K562 (cell line): ENCODE results near the gene TRAPPC12. TPM values are rescaled to one million over a fixed set of nuclear protein-coding genes. Genes with fewer than 3 reads are reported as not detected.

Source experiments
- ATAC-seq: fragments of 200-7000 bp; cut with Tn5 transposase; 3 replicates; pipeline ENCODE4 v1.9.1; 2020; ENCODE audit warnings: moderate library complexity
- BruUV-seq: library from RNA; stranded (reverse); fragments of 400-500 nt; replicated peaks from 2 replicates; lab custom pipeline; 2021; lab: Mats Ljungman, UMichigan
- CTCF ChIA-PET: fragments of 300-600 bp; formaldehyde crosslinking; extraction: SDS; loops from one replicate; lab custom pipeline; 2021; ENCODE audit warnings: low intra/inter-chr PET ratio; lab: Yijun Ruan, JAX
- POLR2A ChIA-PET: fragments of 300-600, 350-650 bp; sonication (Branson Sonifier 250); formaldehyde crosslinking; extraction: SDS; loops from one replicate; lab custom pipeline; 2021; ENCODE audit warnings: antibody characterized with exemption, inconsistent platforms; lab: Yijun Ruan, JAX
- DNase-seq, 4 experiments: peaks; one replicate each; pipeline versions ENCODE4 v3.0.0 to v3.0.0-alpha.2; 2011 to 2018; ENCODE audit warnings: low spot score in 3 of 4, mixed read lengths in 3 of 4; ENCODE audit errors: extremely low read depth in 1 of 4
- FAIRE-seq: peaks from 2 replicates; lab custom pipeline; 2011; peaks lifted over from hg19 to GRCh38; lab: Jason Lieb, UNC
- H2AFZ ChIP-seq: 2 replicates; pipeline ENCODE4 v1.6.0; 2011; ENCODE audit warnings: low read depth, low read length, control low read depth, inconsistent platforms
- H3K27ac ChIP-seq: fragments of 200-600 bp; 3 replicates; pipeline ENCODE4 v1.8.0; 2011; ENCODE audit warnings: low read depth, mild to moderate bottlenecking, control low read depth, inconsistent platforms, low read length, moderate library complexity, mixed read lengths; ENCODE audit errors: extremely low read depth
- H3K27me3 ChIP-seq, 2 experiments: fragments of 300-600 bp in 1 of 2; 2 replicates in 1 of 2; 3 replicates in 1 of 2; pipeline versions ENCODE4 v1.6.0 to v1.8.0; 2011; ENCODE audit warnings: inconsistent platforms in 2 of 2, low read length in 2 of 2, mild to moderate bottlenecking in 1 of 2, mixed read lengths in 1 of 2, moderate library complexity in 1 of 2; ENCODE audit not compliant: control insufficient read depth in 2 of 2, insufficient read depth in 2 of 2
- H3K36me3 ChIP-seq: fragments of 300-600 bp; 3 replicates; pipeline ENCODE4 v1.8.0; 2011; ENCODE audit warnings: mild to moderate bottlenecking, low read length, inconsistent platforms; ENCODE audit not compliant: control insufficient read depth, insufficient read depth
- H3K4me1 ChIP-seq, 2 experiments: fragments of 200-600 bp in 1 of 2; replicated peaks in 1 of 2; 2 replicates in 1 of 2; 3 replicates in 1 of 2; pipeline versions ENCODE4 v1.5.1 to v1.8.0; 2011; ENCODE audit warnings: inconsistent platforms in 2 of 2, low read length in 2 of 2, mild to moderate bottlenecking in 1 of 2, mixed read lengths in 1 of 2, moderate library complexity in 1 of 2; ENCODE audit not compliant: control insufficient read depth in 2 of 2, insufficient read depth in 2 of 2
- H3K4me2 ChIP-seq: 2 replicates; pipeline ENCODE4 v1.6.1; 2011; ENCODE audit warnings: low read length, control low read depth, inconsistent platforms, mixed read lengths; ENCODE audit not compliant: insufficient read depth
- H3K4me3 ChIP-seq: fragments of 200-600 bp; sonication (generic), shearing (Covaris generic); 2 replicates; pipeline ENCODE4 v1.5.1; 2016; ENCODE audit warnings: control low read depth, inconsistent platforms
- H3K79me2 ChIP-seq: fragments of 200-600 bp; 3 replicates; pipeline ENCODE4 v1.8.0; 2011; ENCODE audit warnings: low read length, inconsistent platforms; ENCODE audit not compliant: control insufficient read depth, insufficient read depth
- H3K9ac ChIP-seq, 2 experiments: 2 replicates each; pipeline versions ENCODE4 v1.6.0 to v1.6.1; 2011; ENCODE audit warnings: low read depth in 2 of 2, low read length in 2 of 2, control low read depth in 1 of 2, inconsistent platforms in 1 of 2, mild to moderate bottlenecking in 1 of 2, mixed read lengths in 1 of 2; ENCODE audit not compliant: insufficient read depth in 1 of 2
- H3K9me1 ChIP-seq: one replicate; pipeline ENCODE4 v1.6.0; 2011; ENCODE audit warnings: inconsistent platforms, mild to moderate bottlenecking, low read length, moderate library complexity; ENCODE audit not compliant: control insufficient read depth, insufficient read depth
- H3K9me3 ChIP-seq: replicated peaks from 2 replicates; pipeline ENCODE4 v1.5.1; 2011; ENCODE audit warnings: low read depth, low read length, inconsistent platforms; ENCODE audit not compliant: control insufficient read depth, insufficient read depth
- H4K20me1 ChIP-seq: replicated peaks from 2 replicates; pipeline ENCODE4 v1.6.1; 2011; ENCODE audit warnings: low read length, inconsistent platforms, mixed read lengths; ENCODE audit not compliant: control insufficient read depth, insufficient read depth
- DIDO1 ChIP-seq: fragments of 450-650 bp; IDR thresholded peaks from 2 replicates; pipeline ENCODE4 v1.6.1; 2016; ENCODE audit warnings: low read depth, missing biosample characterization, missing genetic modification characterization
- EZH2 ChIP-seq: IDR thresholded peaks from 2 replicates; pipeline ENCODE4 v1.6.1; 2012; ENCODE audit warnings: low read depth, mild to moderate bottlenecking, inconsistent platforms, low read length, borderline replicate concordance
- NCOA6 ChIP-seq: fragments of 450-650 bp; IDR thresholded peaks from 2 replicates; pipeline ENCODE4 v1.6.1; 2017; ENCODE audit warnings: mild to moderate bottlenecking
- NR4A1 ChIP-seq, 2 experiments: fragments of 250-450 bp in 1 of 2; fragments of 450-650 bp in 1 of 2; sonication (Bioruptor Pico) in 1 of 2; IDR thresholded peaks; 2 replicates each; pipeline versions ENCODE4 v1.4.0 to v1.6.1; 2016 to 2020; ENCODE audit warnings: mild to moderate bottlenecking in 2 of 2, missing compliant biosample characterization in 1 of 2, missing genetic modification characterization in 1 of 2, moderate library complexity in 1 of 2
- POLR3A ChIP-seq: IDR thresholded peaks from 2 replicates; pipeline ENCODE4 v1.6.1; 2011; ENCODE audit warnings: borderline replicate concordance, mild to moderate bottlenecking, moderate library complexity; ENCODE audit not compliant: insufficient read length, insufficient read depth; ENCODE audit errors: extremely low read depth
- SOX6 ChIP-seq: fragments of 450-650 bp; IDR thresholded peaks from 2 replicates; pipeline ENCODE4 v1.6.1; 2014; ENCODE audit warnings: mild to moderate bottlenecking
- ZMIZ1 ChIP-seq, 2 experiments: fragments of 150-350 bp in 1 of 2; IDR thresholded peaks; 2 replicates each; pipeline ENCODE4 v1.6.1; 2012 to 2016; ENCODE audit warnings: low read depth in 2 of 2, low read length in 2 of 2, mild to moderate bottlenecking in 1 of 2, moderate library complexity in 1 of 2
- ZNF316 ChIP-seq: fragments of 450-650 bp; IDR thresholded peaks from 2 replicates; pipeline ENCODE4 v1.6.1; 2016
- WGBS: fragments of 100-300 bp; shearing (Covaris generic); methylation state at CpG from one replicate; pipeline ENCODE4 v1.1.6; 2016; ENCODE audit warnings: low coverage, mixed read lengths; ENCODE audit not compliant: insufficient coverage; ENCODE audit errors: missing lambda C conversion rate; 5-methylcytosine and 5-hydroxymethylcytosine counted together
- in situ Hi-C: fragments of 300-500 bp; cut with MboI; formaldehyde crosslinking; loops from 4 replicates; pipeline ENCODE4 v1.15.0; 2018; ENCODE audit warnings: inconsistent platforms, mixed read lengths
- intact Hi-C: fragments of 100-400 bp; cut with micrococcal nuclease; formaldehyde crosslinking; loops from 2 replicates; pipeline ENCODE4 v1.14.2; 2022
- polyA plus RNA-seq, 8 experiments: library from polyadenylated mRNA; depleted of rRNA in 4 of 8; stranded (reverse) in 5 of 8; unstranded in 3 of 8; fragments of >200 nt; fragmentation: Nextera tagmentation in 2 of 8; fragmentation: Illumina TruSeq in 1 of 8; extraction: Ambion mirVana in 2 of 8; extraction: Trizol in 1 of 8; gene quantifications; 2 replicates each; pipeline versions ENCODE4 v1.2.1 to v1.2.3, GENCODE V29; 2011 to 2014; ENCODE audit warnings: inconsistent platforms in 1 of 8, missing spikeins in 1 of 8
- total RNA-seq, 7 experiments: library from RNA; depleted of rRNA in 6 of 7; stranded (reverse); fragments of >200 nt in 6 of 7; fragmentation: Illumina TruSeq in 2 of 7; extraction: Trizol in 2 of 7; gene quantifications; 2 replicates each; pipeline versions ENCODE4 v1.2.1 to v1.2.3, GENCODE V29; 2011 to 2021; ENCODE audit warnings: low replicate concordance in 1 of 7
- TF ChIP-seq, protein P1 (sequence below): fragments of 450-650 bp; IDR thresholded peaks from 2 replicates; pipeline ENCODE4 v1.6.1; 2017; ENCODE audit warnings: mild to moderate bottlenecking, moderate library complexity
- TF ChIP-seq, protein P2 (sequence below): IDR thresholded peaks from 2 replicates; pipeline ENCODE4 v1.6.1; 2016; ENCODE audit warnings: missing genetic modification characterization, missing compliant biosample characterization
- TF ChIP-seq, protein P3 (sequence below): fragments of 450-650 bp; IDR thresholded peaks from 2 replicates; pipeline ENCODE4 v1.6.1; 2016; ENCODE audit warnings: borderline replicate concordance

TRAPPC12 gene
- total and polyA plus RNA-seq, 9 of the 15 experiments (the other 6 are each of a cell fraction or from before 2014, with no cell fraction given) = 8.0 to 75.2 (median 39.1) TPM

GRCh38 chr2:3336844-3337243 lies 42.6 kb upstream of the TRAPPC12 start (continued):
- TF ChIP-seq, protein P1, sequence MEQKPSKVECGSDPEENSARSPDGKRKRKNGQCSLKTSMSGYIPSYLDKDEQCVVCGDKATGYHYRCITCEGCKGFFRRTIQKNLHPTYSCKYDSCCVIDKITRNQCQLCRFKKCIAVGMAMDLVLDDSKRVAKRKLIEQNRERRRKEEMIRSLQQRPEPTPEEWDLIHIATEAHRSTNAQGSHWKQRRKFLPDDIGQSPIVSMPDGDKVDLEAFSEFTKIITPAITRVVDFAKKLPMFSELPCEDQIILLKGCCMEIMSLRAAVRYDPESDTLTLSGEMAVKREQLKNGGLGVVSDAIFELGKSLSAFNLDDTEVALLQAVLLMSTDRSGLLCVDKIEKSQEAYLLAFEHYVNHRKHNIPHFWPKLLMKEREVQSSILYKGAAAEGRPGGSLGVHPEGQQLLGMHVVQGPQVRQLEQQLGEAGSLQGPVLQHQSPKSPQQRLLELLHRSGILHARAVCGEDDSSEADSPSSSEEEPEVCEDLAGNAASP = no peak
- TF ChIP-seq NR4A1 (CRISPR knock-in tag; IDR thresholded peaks at IDR 0.05) (no peak), NR4A1 (tag; IDR thresholded peaks at IDR 0.05) (no peak), DIDO1 (tag) (no peak), NCOA6 (no peak)
- TF ChIP-seq, protein P2, sequence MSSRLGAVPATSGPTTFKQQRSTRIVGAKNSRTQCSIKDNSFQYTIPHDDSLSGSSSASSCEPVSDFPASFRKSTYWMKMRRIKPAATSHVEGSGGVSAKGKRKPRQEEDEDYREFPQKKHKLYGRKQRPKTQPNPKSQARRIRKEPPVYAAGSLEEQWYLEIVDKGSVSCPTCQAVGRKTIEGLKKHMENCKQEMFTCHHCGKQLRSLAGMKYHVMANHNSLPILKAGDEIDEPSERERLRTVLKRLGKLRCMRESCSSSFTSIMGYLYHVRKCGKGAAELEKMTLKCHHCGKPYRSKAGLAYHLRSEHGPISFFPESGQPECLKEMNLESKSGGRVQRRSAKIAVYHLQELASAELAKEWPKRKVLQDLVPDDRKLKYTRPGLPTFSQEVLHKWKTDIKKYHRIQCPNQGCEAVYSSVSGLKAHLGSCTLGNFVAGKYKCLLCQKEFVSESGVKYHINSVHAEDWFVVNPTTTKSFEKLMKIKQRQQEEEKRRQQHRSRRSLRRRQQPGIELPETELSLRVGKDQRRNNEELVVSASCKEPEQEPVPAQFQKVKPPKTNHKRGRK = peak; percentile 74; the same call in 1 of the 2 replicates

GRCh38 chr2:3338340-3338739 lies 41.2 kb upstream of the TRAPPC12 start:
- BruUV-seq = no TSS peak
- 81% methylated on average over 10 of the region's 10 CpGs for WGBS
- no peak for TF ChIP-seq SOX6
- no peak for TF ChIP-seq EZH2
- no peak for TF ChIP-seq POLR3A
- TF ChIP-seq, protein P3, sequence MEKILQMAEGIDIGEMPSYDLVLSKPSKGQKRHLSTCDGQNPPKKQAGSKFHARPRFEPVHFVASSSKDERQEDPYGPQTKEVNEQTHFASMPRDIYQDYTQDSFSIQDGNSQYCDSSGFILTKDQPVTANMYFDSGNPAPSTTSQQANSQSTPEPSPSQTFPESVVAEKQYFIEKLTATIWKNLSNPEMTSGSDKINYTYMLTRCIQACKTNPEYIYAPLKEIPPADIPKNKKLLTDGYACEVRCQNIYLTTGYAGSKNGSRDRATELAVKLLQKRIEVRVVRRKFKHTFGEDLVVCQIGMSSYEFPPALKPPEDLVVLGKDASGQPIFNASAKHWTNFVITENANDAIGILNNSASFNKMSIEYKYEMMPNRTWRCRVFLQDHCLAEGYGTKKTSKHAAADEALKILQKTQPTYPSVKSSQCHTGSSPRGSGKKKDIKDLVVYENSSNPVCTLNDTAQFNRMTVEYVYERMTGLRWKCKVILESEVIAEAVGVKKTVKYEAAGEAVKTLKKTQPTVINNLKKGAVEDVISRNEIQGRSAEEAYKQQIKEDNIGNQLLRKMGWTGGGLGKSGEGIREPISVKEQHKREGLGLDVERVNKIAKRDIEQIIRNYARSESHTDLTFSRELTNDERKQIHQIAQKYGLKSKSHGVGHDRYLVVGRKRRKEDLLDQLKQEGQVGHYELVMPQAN = no peak
- no peak for TF ChIP-seq ZNF316
- no peak for TF ChIP-seq ZMIZ1 (IDR thresholded peaks at IDR 0.05; ENCODE audit: low read depth in 2 of 2, low read length in 2 of 2)

More at GRCh38 chr2:3338340-3338739, 41.2 kb upstream of the TRAPPC12 start:
- H3K27ac ChIP-seq = no peak overlapping the region
- ATAC-seq = no peak
- H2AFZ ChIP-seq = no peak overlapping the region
- no peaks in the 10 kb centered on the region for H3K27me3 ChIP-seq
- H3K9ac ChIP-seq = no peak overlapping the region
- FAIRE-seq = no peak
- no peak for DNase-seq
- H3K4me3 ChIP-seq = no peak overlapping the region
- H3K9me1 ChIP-seq = no peaks in the 10 kb centered on the region
- H4K20me1 ChIP-seq = no peaks in the 10 kb centered on the region
- intact Hi-C loops = no loop called here
- ChIA-PET CTCF (no interaction called here), POLR2A (no interaction called here)
- in situ Hi-C loops = no loop called here
- no peaks in the 10 kb centered on the region for H3K79me2 ChIP-seq
- no peak overlapping the region for H3K4me2 ChIP-seq
- no peaks in the 10 kb centered on the region for H3K4me1 ChIP-seq
- H3K9me3 ChIP-seq = no peaks in the 10 kb centered on the region
- peaks cover 31% of the 10 kb centered on the region; the same call in 2 of the 3 replicates for H3K36me3 ChIP-seq
